AG09319 (cell line): ENCODE data around the gene ZBTB20.

Experiments used
- DNase-seq: peaks from one replicate; pipeline ENCODE4 v3.0.0-alpha.2; 2010; ENCODE audit warnings: low read depth; ENCODE audit errors: extremely low read depth
- CTCF ChIP-seq: IDR thresholded peaks from 2 replicates; pipeline ENCODE4 v1.5.1; 2011; ENCODE audit warnings: low read depth, mild to moderate bottlenecking, inconsistent platforms, low read length, moderate library complexity

The ZBTB20 gene

GRCh38 chr3:114718898-114719210 lies 428.2 kb downstream of the ZBTB20 start:
- no peak for DNase-seq
- TF ChIP-seq CTCF, result no peak

GRCh38 chr3:114718071-114718897 lies 428.8 kb downstream of the ZBTB20 start:
- no peak for DNase-seq
- no peak for TF ChIP-seq CTCF

GRCh38 chr3:114716916-114717315 lies 430.2 kb downstream of the ZBTB20 start:
- no peak for TF ChIP-seq CTCF
- no peak for DNase-seq

GRCh38 chr3:114716126-114716525 lies 431.0 kb downstream of the ZBTB20 start:
- no peak for DNase-seq
- no peak for TF ChIP-seq CTCF

- TF ChIP-seq CTCF, result no peak
- DNase-seq, result no peak
These were observed 432.1 kb downstream of the ZBTB20 start for GRCh38 chr3:114714957-114715460.

DNA sequence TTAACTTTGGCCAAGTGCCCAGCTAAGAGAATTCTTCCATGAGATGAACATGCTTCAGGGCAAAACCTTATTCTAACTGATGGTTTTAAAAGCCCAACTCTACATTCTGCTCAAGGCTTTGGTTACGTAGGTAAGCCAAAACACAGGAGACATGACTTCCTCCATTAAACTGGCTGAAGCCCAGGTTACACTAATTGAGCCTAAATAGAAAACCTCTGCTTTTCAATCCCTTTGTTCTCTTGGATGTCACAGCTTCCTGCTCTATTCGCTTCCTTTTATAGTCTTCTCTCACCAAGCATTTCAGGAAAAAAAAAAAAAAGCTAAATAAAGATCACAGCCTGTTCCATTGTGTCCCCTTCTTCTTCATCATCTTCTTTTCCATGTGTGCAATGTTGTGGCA lies 432.9 kb downstream of the ZBTB20 start:
- no peak for DNase-seq
- TF ChIP-seq CTCF, result no peak

DNA sequence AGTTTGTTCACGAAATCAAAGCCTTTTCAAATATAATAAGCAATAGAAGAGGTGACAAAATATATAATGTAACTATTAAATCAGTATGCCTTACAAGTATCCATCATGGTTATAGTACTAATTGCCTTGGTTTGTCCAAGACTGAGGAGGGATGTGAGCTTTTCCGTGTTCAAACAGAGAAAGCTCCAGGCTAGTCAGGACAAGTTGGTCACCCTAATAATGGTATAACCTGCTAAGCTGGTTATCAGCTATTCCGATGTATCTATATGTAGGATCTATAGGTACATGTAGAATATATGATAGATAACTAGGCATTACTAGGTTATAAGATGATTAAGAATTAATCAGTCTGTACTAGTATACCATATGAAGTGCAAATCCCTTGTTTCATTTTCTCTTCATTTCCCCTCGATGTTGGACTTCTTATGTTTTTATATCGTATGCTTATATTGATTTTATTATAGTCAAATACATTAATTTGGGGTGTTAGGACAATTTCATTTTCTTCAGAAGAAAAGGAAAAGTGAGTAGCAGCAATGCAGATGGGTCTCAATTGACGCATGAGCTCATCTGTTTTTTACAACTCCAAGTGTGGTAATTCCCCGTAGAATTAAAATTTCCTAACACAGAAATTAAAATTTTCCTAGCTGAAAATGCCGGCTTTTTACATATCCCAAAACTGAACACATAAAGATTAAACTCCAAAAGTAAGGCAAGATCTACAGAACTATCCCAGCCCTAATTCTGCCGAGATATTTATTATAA lies 434.2 kb downstream of the ZBTB20 start:
- TF ChIP-seq CTCF, result no peak
- no peak for DNase-seq
